Measurements from ENCODE around the gene DHRS11. TPM values are rescaled to one million over a fixed set of nuclear protein-coding genes. Genes with fewer than 3 reads are reported as not detected.

The DHRS11 gene
- total RNA-seq, 2 donors from 2014 or later = 8.0 to 8.2 TPM

GRCh38 chr17:36641331-36641876 lies 49.7 kb downstream of the DHRS11 start:
- H3K27me3 ChIP-seq (replicated peaks; ENCODE audit: insufficient read depth) = peaks cover 29% of the 10 kb centered on the region
- no peak overlapping the region for H3K27ac ChIP-seq
- H3K4me3 ChIP-seq = peak overlapping the region; percentile 16 to 22
- DNase-seq (ENCODE audit: low spot score) = no peak
- no peaks in the 10 kb centered on the region for H3K9me3 ChIP-seq
- H3K36me3 ChIP-seq = no peaks in the 10 kb centered on the region
- 6% methylated on average over 34 of the region's 43 CpGs for WGBS
- peaks cover 4% of the 10 kb centered on the region for H3K4me1 ChIP-seq (replicated peaks)
- intact Hi-C loops (cut with DNase I) = no loop called here
- TF ChIP-seq POLR2AphosphoS5 (IDR thresholded peaks at IDR 0.05) (no peak), CTCF (IDR thresholded peaks at IDR 0.05) (no peak), POLR2A (IDR thresholded peaks at IDR 0.05) (no peak)

GRCh38 chr17:36641877-36642845 lies 50.5 kb downstream of the DHRS11 start:
- WGBS = 3% methylated on average over 39 of the region's 64 CpGs
- Histone ChIP-seq H3K4me1 (replicated peaks) (peaks cover 4% of the 10 kb centered on the region), H3K27ac (no peak overlapping the region), H3K9me3 (no peaks in the 10 kb centered on the region), H3K27me3 (replicated peaks; ENCODE audit: insufficient read depth) (peaks cover 29% of the 10 kb centered on the region), H3K36me3 (no peaks in the 10 kb centered on the region), H3K4me3 (peak overlapping the region; percentile 16 to 22)
- TF ChIP-seq CTCF (IDR thresholded peaks at IDR 0.05) (no peak), POLR2AphosphoS5 (IDR thresholded peaks at IDR 0.05) (no peak), POLR2A (IDR thresholded peaks at IDR 0.05) (no peak)
- no peak for DNase-seq (ENCODE audit: low spot score)
- intact Hi-C loops (cut with DNase I) = no loop called here

- no peak overlapping the region for H3K27ac ChIP-seq
- DNase-seq (ENCODE audit: low spot score) = no peak
- no peaks in the 10 kb centered on the region for H3K9me3 ChIP-seq
- no peak for TF ChIP-seq CTCF (IDR thresholded peaks at IDR 0.05)
- no peak for TF ChIP-seq POLR2AphosphoS5 (IDR thresholded peaks at IDR 0.05)
- TF ChIP-seq POLR2A (IDR thresholded peaks at IDR 0.05) = no peak
- WGBS = 54% methylated on average over 3 of the region's 3 CpGs
- H3K4me1 ChIP-seq (replicated peaks) = peaks cover 4% of the 10 kb centered on the region
- intact Hi-C loops (cut with DNase I) = no loop called here
- H3K36me3 ChIP-seq = no peaks in the 10 kb centered on the region
- no peak overlapping the region for H3K4me3 ChIP-seq
- H3K27me3 ChIP-seq (replicated peaks; ENCODE audit: insufficient read depth) = peaks cover 29% of the 10 kb centered on the region
Observed at GRCh38 chr17:36643086-36643685, 51.5 kb downstream of the DHRS11 start.

GRCh38 chr17:36645422-36645821 lies 53.7 kb downstream of the DHRS11 start:
- no peak for TF ChIP-seq POLR2AphosphoS5 (IDR thresholded peaks at IDR 0.05)
- no peak for TF ChIP-seq CTCF (IDR thresholded peaks at IDR 0.05)
- no peak for TF ChIP-seq POLR2A (IDR thresholded peaks at IDR 0.05)
- peaks cover 29% of the 10 kb centered on the region for H3K27me3 ChIP-seq (replicated peaks; ENCODE audit: insufficient read depth)
- no peaks in the 10 kb centered on the region for H3K9me3 ChIP-seq
- H3K36me3 ChIP-seq = no peaks in the 10 kb centered on the region
- intact Hi-C loops (cut with DNase I) = no loop called here
- peaks cover 4% of the 10 kb centered on the region for H3K4me1 ChIP-seq (replicated peaks)
- H3K4me3 ChIP-seq = no peak overlapping the region
- DNase-seq (ENCODE audit: low spot score) = no peak
- 49% methylated on average over 3 of the region's 3 CpGs for WGBS
- no peak overlapping the region for H3K27ac ChIP-seq
